ENCODE data around the gene BCAS3. TPM values are rescaled to one million over a fixed set of nuclear protein-coding genes. Genes with fewer than 3 reads are reported as not detected.

BCAS3 gene
- total RNA-seq, 4 donors from 2014 or later = 21.7 to 42.2 (median 23.0) TPM

DNA sequence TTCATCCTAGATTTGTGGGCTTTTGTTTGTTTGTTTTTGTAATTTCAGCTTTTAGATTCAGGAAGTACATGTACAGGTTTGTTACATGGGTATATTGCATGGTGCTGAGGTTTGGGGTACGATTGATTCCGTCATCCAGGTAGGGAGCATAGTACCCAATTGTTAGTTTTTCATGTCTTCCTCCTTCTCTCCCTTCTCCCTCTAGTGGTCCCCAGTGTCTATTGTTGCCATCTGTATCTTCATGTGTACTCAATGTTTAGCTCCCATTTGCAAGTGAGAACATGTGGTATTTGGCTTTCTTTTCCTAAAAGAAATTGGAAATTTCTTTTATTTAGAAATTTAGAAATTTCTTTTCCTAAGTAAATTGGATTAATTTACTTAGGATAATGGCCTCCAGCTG lies 37.1 kb upstream of the BCAS3 start:
- TF ChIP-seq, protein P1, sequence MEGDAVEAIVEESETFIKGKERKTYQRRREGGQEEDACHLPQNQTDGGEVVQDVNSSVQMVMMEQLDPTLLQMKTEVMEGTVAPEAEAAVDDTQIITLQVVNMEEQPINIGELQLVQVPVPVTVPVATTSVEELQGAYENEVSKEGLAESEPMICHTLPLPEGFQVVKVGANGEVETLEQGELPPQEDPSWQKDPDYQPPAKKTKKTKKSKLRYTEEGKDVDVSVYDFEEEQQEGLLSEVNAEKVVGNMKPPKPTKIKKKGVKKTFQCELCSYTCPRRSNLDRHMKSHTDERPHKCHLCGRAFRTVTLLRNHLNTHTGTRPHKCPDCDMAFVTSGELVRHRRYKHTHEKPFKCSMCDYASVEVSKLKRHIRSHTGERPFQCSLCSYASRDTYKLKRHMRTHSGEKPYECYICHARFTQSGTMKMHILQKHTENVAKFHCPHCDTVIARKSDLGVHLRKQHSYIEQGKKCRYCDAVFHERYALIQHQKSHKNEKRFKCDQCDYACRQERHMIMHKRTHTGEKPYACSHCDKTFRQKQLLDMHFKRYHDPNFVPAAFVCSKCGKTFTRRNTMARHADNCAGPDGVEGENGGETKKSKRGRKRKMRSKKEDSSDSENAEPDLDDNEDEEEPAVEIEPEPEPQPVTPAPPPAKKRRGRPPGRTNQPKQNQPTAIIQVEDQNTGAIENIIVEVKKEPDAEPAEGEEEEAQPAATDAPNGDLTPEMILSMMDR (IDR thresholded peaks at IDR 0.05; ENCODE audit: low read depth) = peak; percentile 15

- TF ChIP-seq, protein P1 (IDR thresholded peaks at IDR 0.05; ENCODE audit: low read depth) = no peak
Measured at GRCh38 chr17:60641126-60641525, 36.5 kb upstream of the BCAS3 start.

GRCh38 chr17:60641810-60642220 lies 35.8 kb upstream of the BCAS3 start:
- TF ChIP-seq, protein P1 (IDR thresholded peaks at IDR 0.05; ENCODE audit: low read depth) = no peak

- TF ChIP-seq, protein P1 (IDR thresholded peaks at IDR 0.05; ENCODE audit: low read depth) = peak; percentile 50
Measured at GRCh38 chr17:60645918-60646523, 31.6 kb upstream of the BCAS3 start.

DNA sequence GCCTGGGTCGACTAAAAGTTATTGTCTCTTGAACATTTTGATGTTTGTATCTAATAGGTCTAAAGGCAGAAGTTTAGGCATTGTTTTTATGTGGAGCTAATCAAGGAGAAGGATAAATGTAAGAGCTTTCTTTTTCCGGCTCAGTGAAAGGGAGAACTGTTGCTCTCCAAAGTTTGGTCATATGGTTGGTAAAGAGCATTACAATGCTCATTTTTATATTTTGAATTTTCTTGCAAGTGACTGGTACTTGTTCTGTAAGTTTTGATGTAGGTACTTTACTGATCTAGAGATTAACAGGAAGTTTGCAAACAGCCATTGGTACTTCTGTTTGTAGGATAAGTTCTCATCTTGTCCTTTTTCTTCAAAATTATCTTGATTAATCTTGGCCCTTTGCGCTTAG lies 30.9 kb upstream of the BCAS3 start:
- TF ChIP-seq, protein P1 (IDR thresholded peaks at IDR 0.05; ENCODE audit: low read depth) = no peak

DNA sequence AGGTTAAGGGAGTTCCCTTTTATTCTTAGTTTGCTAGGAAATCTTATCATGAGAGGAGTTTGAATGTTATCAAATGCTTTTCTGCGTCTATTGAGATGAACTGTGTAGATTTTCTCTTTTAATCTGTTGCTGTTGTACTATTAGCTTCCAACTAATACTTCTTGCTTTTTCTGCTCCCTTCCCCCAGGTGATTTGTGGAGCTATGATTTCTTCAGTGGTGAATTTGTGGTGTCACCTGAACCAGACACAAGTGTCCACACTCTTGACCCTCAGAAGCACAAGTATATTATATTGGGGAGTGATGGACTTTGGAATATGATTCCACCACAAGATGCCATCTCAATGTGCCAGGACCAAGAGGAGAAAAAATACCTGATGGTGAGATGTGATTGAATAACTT lies 29.9 kb upstream of the BCAS3 start:
- TF ChIP-seq, protein P1 (IDR thresholded peaks at IDR 0.05; ENCODE audit: low read depth) = no peak

- TF ChIP-seq, protein P1 (IDR thresholded peaks at IDR 0.05; ENCODE audit: low read depth) = no peak
Measured at GRCh38 chr17:60652454-60653247, 25.0 kb upstream of the BCAS3 start.
